Fibroblast of skin of back (primary cell): ENCODE measurements around the gene KCNJ4.

Source experiments
- DNase-seq: peaks from one replicate; pipeline ENCODE4 v3.0.0-alpha.2; 2013

The KCNJ4 gene

DNA sequence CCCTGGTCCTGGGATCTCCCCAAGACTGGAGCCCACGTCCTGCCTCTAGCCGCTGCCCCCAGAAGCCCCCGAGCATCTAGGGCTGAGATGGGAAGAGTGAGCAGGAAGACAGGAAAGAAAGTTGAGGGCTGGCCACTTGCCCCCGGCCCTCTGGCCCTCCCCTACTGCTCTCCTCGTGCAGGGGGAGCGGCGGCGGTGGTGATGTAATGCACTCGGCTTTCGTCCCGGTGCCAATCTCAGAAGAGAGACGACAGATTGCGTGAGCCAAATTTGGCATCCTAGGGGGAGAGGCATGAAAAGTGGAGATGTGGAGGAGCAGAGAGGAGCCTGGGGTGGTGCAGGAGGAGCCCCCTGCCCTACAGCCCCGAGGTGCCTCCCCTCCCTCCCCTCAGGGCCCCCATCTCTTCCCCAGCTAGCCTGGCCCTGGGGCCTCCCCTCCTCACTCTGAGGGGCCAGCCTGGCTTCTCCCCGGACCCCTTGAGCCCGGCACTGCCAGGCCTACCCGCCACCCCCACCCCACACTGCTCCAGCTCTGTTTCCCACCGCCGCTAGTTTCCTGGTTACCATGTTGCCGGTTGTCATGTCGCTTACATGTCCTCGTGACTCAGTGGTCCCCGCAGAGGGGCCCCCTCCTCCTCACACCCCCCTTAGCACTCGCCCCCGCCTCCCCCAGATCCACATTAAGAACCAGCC, 2.5 kb downstream of the KCNJ4 start:
- DNase-seq: peak; percentile 42

DNA sequence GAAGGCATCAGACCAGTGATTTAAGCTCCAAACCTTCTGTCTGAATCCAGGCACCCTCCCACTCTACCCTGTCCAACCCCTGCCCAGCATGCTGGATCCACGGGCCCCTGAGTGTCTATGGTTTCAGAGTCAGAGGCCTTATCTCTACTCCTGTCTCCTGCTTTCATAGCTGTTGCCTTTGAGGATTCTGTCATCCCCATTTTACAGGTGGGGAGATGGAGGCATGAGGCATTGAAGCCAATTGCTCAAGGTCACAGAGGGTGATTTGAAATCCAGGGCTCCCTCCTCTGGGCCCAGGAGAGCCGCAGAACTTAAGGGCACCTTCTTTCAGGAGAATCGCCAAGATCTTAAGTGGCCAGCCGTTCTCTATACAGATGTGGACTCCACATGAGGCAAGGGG, 3.1 kb downstream of the KCNJ4 start:
- no peak for DNase-seq

DNA sequence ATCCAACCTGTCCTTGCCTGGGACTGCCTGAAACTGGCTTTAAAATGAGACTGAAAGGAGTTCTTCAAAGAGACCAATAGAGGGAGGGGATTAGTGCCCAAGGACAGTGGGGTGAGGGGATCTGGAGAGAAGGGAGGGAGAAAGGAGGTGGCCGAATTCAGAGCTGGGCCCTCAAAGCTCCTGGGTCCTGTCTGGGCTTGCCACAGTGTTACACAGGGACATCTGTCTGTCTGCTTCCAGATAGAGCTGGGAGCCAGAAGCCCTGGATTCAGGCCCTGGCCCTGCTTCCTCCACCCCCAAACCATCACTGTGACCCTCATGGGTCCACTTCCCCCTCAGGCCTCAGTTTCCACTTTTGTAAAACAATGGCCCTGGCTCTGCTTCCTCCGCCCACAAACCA, 3.6 kb downstream of the KCNJ4 start:
- no peak for DNase-seq

DNA sequence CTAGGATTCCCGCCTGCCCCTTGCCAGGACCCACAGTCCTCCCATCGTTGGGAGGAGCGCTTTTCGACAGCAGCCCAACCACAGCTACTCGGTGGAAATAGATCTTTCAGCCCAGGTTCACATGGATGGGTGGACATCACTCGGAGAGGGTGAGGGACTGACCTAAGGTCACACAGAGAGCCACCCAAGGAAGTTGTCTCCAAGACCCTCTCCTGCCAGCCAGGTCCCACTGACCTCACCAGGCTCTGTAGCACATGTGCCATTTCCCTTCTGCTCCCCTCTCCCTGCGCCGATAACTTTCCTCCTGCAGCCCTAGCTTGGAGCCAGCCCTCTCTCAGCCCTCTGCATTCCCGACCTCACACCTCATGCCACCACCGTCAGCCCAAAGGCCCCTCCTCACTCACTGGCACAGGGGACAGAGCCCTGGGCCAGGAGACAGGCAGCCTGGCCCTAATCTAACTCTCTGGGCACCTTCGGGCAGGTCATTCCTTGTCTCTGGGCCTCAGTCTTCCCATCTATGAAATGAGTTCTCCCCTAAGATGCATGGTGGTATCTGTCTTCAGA, 4.7 kb downstream of the KCNJ4 start:
- DNase-seq: no peak

DNA sequence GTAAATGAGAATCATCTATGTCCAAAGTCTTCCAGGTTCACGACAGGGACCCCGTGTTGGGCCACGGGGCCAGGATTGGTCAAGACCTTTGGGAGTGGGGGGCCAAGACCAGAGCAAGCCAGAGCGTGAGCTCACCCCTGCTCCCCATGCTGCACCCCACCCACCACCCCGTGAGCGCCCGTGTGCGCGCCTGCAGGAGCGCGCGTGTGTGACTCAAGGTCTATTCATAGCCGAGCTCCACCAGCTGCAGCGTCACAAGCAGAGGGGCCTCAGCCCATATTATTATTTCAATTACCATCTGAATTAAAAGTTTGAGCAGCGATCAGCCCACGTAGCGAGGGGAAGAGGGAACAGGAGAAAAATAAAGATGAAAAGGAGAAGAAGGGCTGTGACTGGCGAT, 5.2 kb downstream of the KCNJ4 start:
- no peak for DNase-seq

DNA sequence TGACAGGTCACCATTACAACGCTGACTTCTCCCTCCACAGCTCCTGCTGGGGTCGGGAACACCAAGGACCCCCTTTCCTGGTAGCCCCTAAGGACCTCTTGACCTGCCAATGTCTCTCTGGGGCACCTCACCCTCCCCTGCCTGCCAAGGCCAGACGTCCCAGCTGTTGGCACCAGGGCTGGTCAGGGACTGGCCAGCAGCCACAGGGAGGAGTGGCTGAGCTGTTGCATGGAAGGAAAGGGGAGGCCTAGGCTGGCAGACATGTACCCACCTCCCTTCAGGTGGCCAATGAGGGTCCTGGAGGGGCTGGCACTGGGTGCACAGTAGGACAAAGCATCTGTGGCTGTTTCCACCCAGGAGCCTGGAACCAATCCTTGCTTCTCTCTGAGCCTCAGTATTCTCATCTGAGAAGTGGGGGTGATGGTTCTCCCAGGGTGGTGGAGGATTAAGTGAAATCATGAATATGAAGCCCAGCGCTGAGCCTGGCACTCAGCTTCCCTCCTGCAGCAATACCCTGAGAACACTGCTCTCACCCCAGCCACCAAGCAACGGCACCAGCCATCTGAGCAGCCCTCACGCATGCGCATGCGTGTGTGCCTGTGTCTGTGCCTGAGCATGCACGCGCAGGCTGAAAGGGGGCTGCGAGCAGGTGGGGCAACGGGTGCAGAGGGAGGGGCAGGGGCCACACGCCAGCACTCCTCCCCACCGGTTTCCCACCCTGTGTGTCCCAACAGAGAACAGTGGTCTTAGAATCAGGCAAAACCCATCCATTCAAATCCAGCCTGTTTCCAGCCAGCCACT, 5.9 kb downstream of the KCNJ4 start:
- no peak for DNase-seq

DNA sequence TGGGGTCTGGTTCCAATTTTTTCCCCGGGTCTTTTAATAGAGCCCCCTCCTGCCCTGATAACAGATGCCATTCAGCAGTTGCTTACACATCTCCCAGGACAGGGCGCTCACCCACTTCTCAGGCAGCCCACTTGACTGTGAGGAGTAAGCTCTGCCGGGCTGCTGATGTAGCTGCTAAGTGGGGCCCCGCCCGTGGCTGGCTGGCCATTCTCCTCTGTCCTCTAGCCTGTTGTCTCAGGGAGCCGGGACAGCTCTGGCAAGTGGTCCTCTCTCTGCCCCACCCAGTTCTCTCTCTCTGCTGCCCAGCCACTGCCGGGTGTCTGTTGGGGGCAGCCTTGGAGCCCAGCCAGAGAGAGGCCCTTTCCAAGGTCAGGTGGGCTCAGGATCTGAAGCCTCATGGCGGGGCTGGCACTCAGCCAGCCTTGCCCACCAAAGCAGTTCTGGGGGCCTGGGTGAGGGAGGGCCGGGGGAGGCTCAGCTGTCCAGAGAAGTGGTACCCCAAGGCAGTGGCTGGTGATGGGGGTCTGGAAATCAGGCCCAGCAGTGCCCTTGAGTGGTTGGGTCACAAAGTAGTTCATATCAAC, 8.9 kb downstream of the KCNJ4 start:
- DNase-seq: no peak

DNA sequence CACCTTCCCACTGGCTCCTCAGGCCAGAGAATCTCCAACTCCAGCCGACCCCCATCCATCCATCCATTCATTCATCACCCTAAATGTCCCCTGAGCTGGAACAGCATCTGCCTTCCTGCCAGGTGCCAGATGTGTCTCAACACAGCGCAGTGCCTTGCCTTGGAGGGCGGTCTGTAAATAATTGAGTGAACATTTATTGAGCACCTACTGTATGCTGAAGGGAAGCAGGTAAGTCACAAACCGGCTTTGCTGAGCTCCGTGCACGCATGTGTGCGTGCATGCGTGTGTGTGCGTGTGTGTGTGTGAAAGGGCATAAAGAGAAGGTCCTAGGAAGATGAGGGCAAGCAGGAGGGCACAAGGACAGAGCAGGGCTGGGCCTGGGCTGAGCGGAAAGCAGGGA, 10.2 kb downstream of the KCNJ4 start:
- DNase-seq: no peak

DNA sequence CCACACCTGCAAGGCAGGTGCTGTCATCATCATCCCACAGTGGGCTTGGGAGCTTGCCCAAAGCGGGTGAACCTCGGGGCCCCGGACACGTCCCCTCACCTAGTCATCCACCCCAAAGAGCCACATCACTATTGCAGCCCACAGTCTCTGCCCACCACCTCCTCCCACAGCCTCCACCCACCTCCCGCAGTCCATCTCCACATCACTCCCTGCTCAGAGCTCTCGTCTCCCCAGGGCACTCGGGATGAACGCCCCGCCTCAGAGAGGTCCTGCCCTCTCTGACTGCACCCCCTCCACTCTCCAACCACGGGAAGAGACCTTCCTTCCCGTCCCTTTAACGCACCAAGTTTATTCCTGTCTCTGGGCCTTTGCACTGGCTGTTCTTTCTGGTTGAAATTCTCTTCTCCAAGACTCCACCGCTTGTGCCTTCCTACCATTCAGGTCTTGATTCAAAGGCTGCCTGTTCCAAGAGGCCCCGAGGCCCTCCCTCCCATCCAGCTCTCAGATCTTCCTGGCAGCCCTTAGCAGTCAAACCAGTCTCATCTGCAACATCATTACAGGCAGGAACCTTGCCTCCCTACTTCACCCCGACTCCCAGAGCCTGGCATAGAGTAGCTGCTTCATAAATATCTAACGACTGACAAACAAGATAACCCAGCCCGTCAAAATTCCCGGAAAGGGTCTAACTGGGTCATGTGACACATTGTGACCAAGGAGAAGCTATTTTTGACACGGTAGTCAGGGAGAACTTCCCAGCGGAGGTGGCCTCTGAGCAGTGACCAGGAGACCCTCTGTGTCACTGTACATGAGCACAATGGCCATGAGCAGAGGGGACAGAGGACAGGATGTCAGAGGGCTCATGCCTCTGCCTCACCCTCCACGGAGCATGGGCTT, 11.1 kb downstream of the KCNJ4 start:
- DNase-seq: no peak

DNA sequence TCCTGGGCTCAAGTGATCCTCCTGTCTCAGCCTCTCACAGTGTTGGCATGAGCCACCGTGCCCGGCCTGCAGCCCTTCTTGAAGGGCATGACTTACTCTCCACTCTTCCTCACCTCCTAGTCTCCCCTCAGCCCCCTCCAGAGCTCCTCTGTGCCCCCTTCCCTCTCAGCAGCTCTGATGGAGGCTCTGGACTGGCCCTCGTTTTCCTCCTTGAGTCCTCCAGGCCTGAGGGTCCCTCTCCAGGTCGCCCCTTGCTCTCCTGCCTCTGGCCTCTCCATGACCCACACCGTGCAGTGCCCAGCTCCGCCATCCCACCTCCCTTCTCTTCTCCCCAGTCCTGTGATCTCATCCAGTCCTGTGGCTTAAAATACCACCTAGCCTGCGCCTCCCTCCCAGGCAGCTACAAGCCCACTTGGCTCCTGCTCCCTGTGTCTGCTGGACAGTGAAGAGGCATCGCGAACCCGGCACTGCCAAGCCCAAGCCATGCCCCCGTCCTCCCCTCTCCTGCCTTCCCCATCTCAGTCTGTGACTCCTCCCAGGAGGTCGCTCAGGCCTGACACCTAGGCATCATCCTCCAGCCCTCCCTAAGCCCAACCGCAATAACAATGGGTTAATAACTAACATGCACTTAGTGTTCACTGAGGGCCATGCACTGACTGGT, 11.9 kb downstream of the KCNJ4 start:
- DNase-seq: no peak

DNA sequence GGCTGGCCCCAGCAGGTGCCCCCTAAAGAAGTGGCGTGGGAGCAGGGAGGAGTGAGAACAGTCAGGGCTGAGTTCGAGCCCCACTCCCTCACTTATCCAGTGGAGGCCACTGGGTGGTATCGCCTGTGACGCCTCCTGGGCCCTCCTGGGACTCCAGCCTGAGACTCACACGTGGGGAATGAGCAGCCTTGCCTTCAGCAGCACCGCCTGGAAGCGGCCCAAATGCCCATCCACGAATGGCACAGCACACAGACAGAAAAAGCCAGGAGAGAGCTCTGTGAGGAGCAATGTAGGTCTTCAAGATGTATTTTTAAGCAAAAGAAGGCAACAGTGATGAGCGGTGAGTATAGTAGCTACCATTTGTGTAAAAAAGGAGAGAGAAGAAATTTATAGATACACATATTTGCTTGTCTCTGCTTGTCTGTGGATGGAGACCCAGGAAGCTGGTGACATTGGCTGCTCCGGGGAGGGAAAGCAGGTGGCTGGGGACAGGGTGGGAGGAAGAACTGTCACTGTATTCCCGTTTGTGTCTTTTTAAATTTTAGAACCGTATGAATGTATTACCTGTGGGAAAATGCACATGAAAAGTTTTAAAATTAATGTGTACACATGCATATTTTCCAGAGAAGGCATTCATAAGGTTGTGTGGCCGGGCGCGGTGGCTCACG, 13.2 kb downstream of the KCNJ4 start:
- no peak for DNase-seq

DNA sequence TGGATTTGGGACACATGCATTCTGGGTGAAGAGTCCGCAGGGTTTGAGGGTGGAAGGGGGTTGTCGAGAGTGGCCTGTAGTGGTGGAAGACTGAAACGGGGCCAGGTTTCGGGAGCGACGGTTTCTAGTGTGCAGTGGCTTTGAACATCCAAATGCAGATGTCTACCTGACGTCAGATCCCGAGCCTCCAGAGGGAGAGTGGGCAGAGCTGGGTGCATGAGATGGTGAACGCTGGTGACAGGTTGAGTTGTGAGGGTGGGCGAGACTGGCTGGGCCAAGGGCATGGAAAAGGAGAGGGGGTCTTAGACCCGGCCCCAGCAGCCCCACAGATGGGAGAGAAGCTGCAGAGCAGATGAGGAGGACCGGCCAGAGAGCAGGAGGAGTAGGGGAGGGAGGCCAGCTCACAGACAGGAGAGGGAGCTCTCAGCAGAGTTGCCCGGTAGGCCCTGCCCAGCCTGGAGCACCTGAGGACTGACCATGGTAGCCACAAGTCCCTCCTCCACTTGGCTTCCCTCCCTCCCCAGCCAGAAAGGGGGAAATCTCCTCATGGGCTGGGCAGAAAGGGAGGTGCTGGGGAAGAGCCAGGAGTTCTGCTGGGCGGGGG, 14.2 kb downstream of the KCNJ4 start:
- no peak for DNase-seq

DNA sequence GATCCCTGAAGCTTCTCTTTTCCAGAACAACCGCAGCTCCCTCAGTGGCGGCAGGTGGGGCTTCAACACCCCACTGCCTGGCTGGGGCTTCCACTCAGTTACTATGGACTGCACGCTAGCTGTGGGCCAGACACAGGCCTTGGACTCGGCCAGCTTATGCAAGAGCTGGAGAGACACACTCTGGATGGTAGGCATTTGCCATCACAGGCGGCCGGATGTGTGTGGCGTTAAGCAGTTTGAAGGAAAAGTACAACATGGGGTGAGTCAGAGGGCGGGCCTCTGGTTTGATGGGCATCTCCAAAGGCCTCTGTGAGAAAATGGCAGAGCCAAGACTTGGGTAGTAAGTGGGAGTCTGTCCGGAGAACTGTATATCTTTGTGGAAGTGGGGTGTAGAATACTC, 17.6 kb downstream of the KCNJ4 start:
- no peak for DNase-seq

DNA sequence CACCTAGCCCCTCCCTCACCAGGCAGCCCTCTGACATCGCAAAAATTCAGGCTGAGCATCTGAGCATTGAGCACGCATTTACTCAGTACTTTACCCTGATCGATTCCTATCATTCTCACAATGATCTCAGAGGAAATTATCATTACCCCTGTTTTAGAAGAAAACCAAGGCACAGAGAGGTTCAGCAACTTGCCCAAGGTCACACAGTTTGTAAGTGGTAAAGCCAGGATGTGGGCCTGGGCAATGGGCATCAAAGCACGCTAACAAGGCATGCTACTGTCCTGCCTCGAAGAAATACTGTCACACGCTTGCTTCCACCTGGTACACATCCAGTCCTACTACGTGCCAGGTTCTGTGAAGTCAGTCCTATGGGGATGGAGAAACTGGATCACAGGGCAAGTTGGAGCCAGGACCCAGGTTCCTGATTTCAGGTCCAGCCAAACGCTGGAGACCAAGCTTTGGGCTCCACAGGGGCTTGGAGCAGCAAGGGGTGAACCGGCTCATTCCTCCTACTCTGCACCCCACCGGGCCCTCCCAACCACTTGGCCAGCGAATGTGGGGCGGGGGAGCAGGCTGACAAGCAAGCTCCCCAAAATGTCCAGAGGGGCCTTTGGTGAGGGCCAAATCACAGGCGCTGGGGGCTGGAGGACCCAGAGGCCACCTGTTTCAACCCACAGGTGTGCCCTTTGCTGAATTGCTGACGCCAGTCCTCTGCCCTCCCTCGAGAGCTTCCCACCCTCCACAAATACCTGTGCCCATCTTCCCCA, 18.2 kb downstream of the KCNJ4 start:
- DNase-seq: no peak

DNA sequence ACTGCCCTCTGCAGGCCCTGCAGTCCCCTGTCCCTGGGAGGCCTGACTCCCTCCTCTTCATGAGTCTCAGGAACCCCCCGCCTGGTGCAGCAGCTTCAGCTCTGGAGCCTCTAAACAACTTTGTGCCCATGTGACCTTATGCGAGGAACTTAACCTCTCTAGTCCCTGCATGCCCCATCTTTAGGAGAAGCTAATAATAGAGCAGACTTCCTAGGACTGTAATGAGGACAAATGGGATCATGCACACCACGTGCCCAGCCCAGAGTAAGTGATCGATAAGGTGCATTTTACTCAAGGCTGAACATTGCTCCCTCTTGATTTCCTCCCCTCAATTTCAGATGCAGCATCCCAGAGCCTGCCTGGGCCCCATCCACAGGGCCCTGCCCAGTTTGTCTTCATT, 19.0 kb downstream of the KCNJ4 start:
- no peak for DNase-seq

DNA sequence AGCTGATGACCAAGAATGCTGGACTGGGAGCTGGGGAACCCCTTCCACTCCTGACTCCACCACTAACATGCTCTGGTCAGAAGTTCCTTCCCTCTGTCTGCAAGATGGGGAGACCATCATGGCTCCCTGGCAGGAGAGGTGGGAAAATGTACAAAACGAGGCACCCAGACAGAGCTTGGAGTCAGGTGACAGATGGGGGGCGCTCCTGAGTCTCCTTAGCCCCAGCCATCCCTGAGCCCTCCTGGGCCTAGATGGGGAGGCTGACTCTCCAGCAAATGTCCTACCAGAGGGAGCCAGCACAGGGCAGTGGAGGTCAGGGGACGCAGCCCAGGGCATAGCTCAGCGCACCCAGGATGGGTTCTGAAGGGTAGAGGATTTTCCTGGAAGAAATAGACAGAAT, 20.0 kb downstream of the KCNJ4 start:
- DNase-seq: no peak

DNA sequence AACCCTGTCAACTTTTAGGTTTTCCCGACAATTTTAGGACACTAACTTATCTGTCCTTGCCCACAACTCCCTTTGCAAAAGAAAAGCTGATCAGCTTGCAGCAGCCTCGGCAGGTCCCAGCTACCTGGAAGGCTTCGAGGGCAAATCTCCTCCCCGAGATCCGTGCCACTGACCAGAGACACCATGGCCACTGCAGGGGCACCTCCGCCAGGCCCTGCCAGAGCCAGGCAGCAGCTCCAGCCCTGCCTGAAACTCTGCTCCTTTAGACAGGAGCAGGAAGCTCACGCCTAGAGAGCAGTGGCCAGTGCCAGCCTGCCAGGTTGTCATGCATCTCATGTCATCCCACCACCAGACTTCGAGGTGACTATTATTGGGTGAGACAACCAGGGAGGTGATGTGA, 21.1 kb downstream of the KCNJ4 start:
- no peak for DNase-seq

DNA sequence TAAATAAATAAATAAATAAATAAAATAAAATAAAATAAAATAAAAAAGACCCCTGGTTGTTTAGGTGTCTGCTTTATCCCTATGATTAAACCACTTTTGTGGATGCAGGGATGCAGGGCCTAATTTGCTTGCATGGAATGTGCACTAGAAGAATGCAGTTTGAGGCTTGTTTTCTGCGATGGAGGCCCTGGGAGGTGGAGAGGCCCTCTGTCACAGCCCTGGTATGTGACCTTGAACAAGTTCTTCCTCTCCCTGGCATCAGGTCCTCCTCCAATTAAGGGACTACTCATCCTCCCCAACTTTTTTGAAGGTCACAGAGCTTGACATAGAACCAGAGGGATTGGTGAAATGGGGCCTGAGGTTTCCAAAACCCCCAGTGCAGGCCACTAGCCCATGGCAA, 22.7 kb downstream of the KCNJ4 start:
- DNase-seq: peak; percentile 30

DNA sequence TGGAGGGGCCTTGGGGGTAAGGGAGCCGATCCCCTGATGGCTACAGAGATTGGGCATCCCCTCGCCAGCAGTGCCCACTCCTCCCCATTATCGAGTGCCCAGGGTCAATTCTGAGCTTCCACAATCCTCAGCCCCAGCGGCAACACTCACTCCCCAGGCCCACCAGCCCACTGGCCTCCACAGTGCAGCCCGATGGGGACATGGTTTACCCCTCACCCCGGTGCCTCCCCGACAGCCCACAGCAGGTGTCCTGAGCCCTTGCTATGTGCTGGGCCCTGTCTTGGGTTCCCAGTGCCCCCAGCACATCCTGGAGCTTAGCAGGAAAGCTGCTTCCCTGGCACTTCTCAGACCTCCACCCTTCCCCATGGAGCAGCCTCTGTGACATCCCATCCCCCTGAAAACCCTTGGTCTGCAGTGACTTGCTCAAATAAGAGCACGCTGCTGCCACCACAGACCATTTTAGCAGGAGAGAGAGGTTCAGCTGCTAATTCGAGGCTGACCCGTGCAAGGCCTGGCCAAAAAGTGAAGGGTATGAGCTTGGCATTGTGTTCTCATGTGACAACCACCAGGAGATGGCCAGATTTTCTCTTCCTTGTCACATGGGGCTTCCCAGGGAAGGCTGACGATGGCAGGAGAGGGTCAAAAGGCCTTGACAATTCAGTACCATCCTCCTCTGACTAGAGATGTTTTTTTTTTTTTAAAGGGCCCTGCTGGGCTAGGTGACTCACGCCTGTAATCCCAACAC, 23.6 kb downstream of the KCNJ4 start:
- no peak for DNase-seq
